GM23338 (cell line): ENCODE results near the gene FOXP4. TPM values are rescaled to one million over a fixed set of nuclear protein-coding genes. Genes with fewer than 3 reads are reported as not detected.
A peak's percentile ranks its signal among the peaks of the same experiment; 100 is the strongest.

ENCODE experiments used
- ATAC-seq: fragments of 200-7000 bp; cut with Tn5 transposase; 3 replicates; pipeline ENCODE4 v1.9.1; 2020
- DNase-seq: peaks from one replicate; pipeline ENCODE4 v3.0.0-alpha.2; 2015; ENCODE audit warnings: low spot score
- H2AFZ ChIP-seq: fragments of 200-600 bp; sonication (generic); 2 replicates; pipeline ENCODE4 v1.8.0; 2016; ENCODE audit warnings: antibody characterized with exemption, mild to moderate bottlenecking, moderate library complexity
- H3F3A ChIP-seq: fragments of 200-600 bp; sonication (generic); replicated peaks from 2 replicates; pipeline ENCODE4 v1.8.0; 2017; ENCODE audit warnings: antibody characterized with exemption, mixed run types, low read depth
- H3K27ac ChIP-seq: fragments of 200-600 bp; sonication (generic); 2 replicates; pipeline ENCODE4 v1.6.1; 2016; ENCODE audit warnings: low read depth
- H3K27me3 ChIP-seq: fragments of 200-600 bp; sonication (generic); 2 replicates; pipeline ENCODE4 v1.8.0; 2016; ENCODE audit warnings: mild to moderate bottlenecking, mixed run types, moderate library complexity; ENCODE audit not compliant: insufficient read depth
- H3K36me3 ChIP-seq: fragments of 200-600 bp; sonication (generic); 2 replicates; pipeline ENCODE4 v1.8.0; 2016; ENCODE audit warnings: mild to moderate bottlenecking; ENCODE audit not compliant: insufficient read depth
- H3K4me1 ChIP-seq: fragments of 200-600 bp; sonication (generic); 2 replicates; pipeline ENCODE4 v1.8.0; 2016; ENCODE audit warnings: mild to moderate bottlenecking, moderate library complexity; ENCODE audit not compliant: insufficient read depth
- H3K4me2 ChIP-seq: fragments of 200-600 bp; sonication (generic); 2 replicates; pipeline ENCODE4 v1.7.1; 2017; ENCODE audit warnings: mixed run types
- H3K4me3 ChIP-seq: fragments of 200-600 bp; sonication (generic); 2 replicates; pipeline ENCODE4 v1.6.1; 2016; ENCODE audit warnings: mixed run types
- H3K79me2 ChIP-seq: fragments of 200-600 bp; sonication (generic); replicated peaks from 2 replicates; pipeline ENCODE4 v1.8.0; 2017; ENCODE audit warnings: mild to moderate bottlenecking; ENCODE audit not compliant: insufficient read depth
- H3K9me2 ChIP-seq: fragments of 200-600 bp; sonication (generic); 2 replicates; pipeline ENCODE4 v1.8.0; 2017; ENCODE audit not compliant: insufficient read depth
- H4K20me1 ChIP-seq: fragments of 200-600 bp; sonication (generic); replicated peaks from 2 replicates; pipeline ENCODE4 v1.8.0; 2017; ENCODE audit warnings: mild to moderate bottlenecking; ENCODE audit not compliant: insufficient read depth
- H3K27ac Mint-ChIP-seq: 2 replicates; pipeline ENCODE4 v1.8.0; 2020; ENCODE audit warnings: inconsistent platforms, mild to moderate bottlenecking, moderate library complexity, mixed read lengths
- H3K27me3 Mint-ChIP-seq: 3 replicates; pipeline ENCODE4 v1.8.0; 2022; ENCODE audit warnings: low read depth, mild to moderate bottlenecking, moderate library complexity, mixed read lengths, inconsistent platforms; ENCODE audit not compliant: insufficient read depth, poor library complexity
- H3K36me3 Mint-ChIP-seq: 3 replicates; pipeline ENCODE4 v1.8.0; 2021; ENCODE audit warnings: low read depth, mild to moderate bottlenecking, inconsistent platforms, moderate library complexity, mixed read lengths
- H3K4me1 Mint-ChIP-seq: 3 replicates; pipeline ENCODE4 v1.8.0; 2020; ENCODE audit warnings: mild to moderate bottlenecking, inconsistent platforms, mixed read lengths
- H3K4me3 Mint-ChIP-seq: 3 replicates; pipeline ENCODE4 v1.8.0; 2021; ENCODE audit warnings: moderate library complexity, mild to moderate bottlenecking, inconsistent platforms, mixed read lengths
- H3K9me3 Mint-ChIP-seq: 3 replicates; pipeline ENCODE4 v1.8.0; 2020; ENCODE audit warnings: moderate library complexity, mild to moderate bottlenecking, inconsistent platforms, mixed read lengths
- CTCF ChIP-seq, 2 experiments: fragments of 200-600 bp in 1 of 2; sonication (generic) in 1 of 2; conservative IDR thresholded peaks; 2 replicates each; pipeline versions ENCODE4 v1.5.1 to v1.6.1; 2016 to 2017; ENCODE audit warnings: antibody characterized with exemption in 2 of 2, low read depth in 2 of 2, mild to moderate bottlenecking in 2 of 2, moderate library complexity in 1 of 2
- polyA plus RNA-seq: library from polyadenylated mRNA; unstranded; fragments of >200 nt; fragmentation: Nextera tagmentation; extraction: Ambion mirVana; gene quantifications from 2 replicates; pipeline ENCODE4 v1.2.1, GENCODE V29; 2016
- total RNA-seq: library from RNA; depleted of rRNA; stranded (reverse); fragments of >200 nt; shearing (Covaris generic); gene quantifications from 2 replicates; pipeline ENCODE4 v1.2.3, GENCODE V29; 2014
- TF ChIP-seq, protein P1 (sequence below): fragments of 250-450 bp; sonication (Bioruptor Pico); IDR thresholded peaks from 2 replicates; pipeline ENCODE4 v1.5.0; 2020; ENCODE audit warnings: mild to moderate bottlenecking, moderate library complexity

Gene FOXP4
- total and polyA plus RNA-seq, 2 experiments from 2014 or later = 5.1 to 13.5 TPM

DNA sequence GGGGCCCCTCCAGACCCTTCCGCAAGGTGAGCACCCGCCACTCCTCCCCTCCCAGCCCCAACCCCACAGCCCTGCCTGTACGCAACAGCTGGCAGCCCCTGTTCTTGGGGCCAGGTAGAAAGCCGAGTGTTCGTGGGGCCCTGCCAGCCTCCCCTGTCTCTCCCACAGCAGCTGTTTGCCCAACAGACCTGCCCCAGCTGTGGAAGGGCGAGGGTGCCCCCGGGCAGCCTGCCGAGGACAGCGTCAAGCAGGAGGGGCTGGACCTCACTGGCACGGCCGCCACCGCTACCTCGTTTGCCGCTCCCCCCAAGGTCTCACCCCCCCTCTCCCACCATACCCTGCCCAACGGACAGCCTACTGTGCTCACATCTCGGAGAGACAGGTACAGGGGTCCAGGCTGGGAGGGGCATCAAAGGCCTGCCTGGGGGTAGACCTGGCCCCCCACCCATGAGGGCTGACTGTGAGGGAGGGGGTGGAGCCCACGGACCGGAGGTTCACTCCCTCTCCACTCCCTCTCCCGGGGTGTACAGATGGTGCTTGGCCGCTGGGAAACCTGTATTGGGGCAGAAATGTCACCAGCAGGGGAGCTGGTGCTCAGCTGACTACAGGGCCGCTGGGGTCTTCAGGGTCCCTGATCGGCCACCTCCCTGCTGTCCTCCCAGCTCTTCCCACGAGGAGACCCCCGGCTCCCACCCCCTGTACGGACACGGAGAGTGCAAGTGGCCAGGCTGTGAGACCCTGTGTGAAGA, 41.1 kb downstream of the FOXP4 start:
- Histone ChIP-seq H3K27me3 (peaks cover 4% of the 10 kb centered on the region; the same call in 1 of the 2 replicates), H3K27ac (no peak overlapping the region), H3K79me2 (no peaks in the 10 kb centered on the region), H3K4me3 (no peak overlapping the region), H3K9me2 (no peaks in the 10 kb centered on the region), H2AFZ (no peak overlapping the region), H3F3A (0 out of 2 replicates have a peak, but pooled peaks cover 9% of the 10 kb centered on the region), H3K4me1 (peaks cover 34% of the 10 kb centered on the region), H3K36me3 (no peaks in the 10 kb centered on the region), H3K4me2 (no peak overlapping the region), H4K20me1 (no peaks in the 10 kb centered on the region)
- Mint-ChIP-seq H3K4me1 (peaks cover 71% of the 10 kb centered on the region), H3K36me3 (peaks cover 20% of the 10 kb centered on the region), H3K27me3 (peaks cover 18% of the 10 kb centered on the region), H3K9me3 (no peaks in the 10 kb centered on the region), H3K4me3 (no peak overlapping the region), H3K27ac (no peak overlapping the region)
- DNase-seq (no peak), ATAC-seq (peak; percentile 3; the same call in 1 of the 3 replicates)
- TF ChIP-seq CTCF (conservative IDR thresholded peaks at IDR 0.05; ENCODE audit: low read depth in 2 of 2) = peak in 1 of 2 experiments; percentile 20; a peak in 1 of 4 replicates
- TF ChIP-seq, protein P1, sequence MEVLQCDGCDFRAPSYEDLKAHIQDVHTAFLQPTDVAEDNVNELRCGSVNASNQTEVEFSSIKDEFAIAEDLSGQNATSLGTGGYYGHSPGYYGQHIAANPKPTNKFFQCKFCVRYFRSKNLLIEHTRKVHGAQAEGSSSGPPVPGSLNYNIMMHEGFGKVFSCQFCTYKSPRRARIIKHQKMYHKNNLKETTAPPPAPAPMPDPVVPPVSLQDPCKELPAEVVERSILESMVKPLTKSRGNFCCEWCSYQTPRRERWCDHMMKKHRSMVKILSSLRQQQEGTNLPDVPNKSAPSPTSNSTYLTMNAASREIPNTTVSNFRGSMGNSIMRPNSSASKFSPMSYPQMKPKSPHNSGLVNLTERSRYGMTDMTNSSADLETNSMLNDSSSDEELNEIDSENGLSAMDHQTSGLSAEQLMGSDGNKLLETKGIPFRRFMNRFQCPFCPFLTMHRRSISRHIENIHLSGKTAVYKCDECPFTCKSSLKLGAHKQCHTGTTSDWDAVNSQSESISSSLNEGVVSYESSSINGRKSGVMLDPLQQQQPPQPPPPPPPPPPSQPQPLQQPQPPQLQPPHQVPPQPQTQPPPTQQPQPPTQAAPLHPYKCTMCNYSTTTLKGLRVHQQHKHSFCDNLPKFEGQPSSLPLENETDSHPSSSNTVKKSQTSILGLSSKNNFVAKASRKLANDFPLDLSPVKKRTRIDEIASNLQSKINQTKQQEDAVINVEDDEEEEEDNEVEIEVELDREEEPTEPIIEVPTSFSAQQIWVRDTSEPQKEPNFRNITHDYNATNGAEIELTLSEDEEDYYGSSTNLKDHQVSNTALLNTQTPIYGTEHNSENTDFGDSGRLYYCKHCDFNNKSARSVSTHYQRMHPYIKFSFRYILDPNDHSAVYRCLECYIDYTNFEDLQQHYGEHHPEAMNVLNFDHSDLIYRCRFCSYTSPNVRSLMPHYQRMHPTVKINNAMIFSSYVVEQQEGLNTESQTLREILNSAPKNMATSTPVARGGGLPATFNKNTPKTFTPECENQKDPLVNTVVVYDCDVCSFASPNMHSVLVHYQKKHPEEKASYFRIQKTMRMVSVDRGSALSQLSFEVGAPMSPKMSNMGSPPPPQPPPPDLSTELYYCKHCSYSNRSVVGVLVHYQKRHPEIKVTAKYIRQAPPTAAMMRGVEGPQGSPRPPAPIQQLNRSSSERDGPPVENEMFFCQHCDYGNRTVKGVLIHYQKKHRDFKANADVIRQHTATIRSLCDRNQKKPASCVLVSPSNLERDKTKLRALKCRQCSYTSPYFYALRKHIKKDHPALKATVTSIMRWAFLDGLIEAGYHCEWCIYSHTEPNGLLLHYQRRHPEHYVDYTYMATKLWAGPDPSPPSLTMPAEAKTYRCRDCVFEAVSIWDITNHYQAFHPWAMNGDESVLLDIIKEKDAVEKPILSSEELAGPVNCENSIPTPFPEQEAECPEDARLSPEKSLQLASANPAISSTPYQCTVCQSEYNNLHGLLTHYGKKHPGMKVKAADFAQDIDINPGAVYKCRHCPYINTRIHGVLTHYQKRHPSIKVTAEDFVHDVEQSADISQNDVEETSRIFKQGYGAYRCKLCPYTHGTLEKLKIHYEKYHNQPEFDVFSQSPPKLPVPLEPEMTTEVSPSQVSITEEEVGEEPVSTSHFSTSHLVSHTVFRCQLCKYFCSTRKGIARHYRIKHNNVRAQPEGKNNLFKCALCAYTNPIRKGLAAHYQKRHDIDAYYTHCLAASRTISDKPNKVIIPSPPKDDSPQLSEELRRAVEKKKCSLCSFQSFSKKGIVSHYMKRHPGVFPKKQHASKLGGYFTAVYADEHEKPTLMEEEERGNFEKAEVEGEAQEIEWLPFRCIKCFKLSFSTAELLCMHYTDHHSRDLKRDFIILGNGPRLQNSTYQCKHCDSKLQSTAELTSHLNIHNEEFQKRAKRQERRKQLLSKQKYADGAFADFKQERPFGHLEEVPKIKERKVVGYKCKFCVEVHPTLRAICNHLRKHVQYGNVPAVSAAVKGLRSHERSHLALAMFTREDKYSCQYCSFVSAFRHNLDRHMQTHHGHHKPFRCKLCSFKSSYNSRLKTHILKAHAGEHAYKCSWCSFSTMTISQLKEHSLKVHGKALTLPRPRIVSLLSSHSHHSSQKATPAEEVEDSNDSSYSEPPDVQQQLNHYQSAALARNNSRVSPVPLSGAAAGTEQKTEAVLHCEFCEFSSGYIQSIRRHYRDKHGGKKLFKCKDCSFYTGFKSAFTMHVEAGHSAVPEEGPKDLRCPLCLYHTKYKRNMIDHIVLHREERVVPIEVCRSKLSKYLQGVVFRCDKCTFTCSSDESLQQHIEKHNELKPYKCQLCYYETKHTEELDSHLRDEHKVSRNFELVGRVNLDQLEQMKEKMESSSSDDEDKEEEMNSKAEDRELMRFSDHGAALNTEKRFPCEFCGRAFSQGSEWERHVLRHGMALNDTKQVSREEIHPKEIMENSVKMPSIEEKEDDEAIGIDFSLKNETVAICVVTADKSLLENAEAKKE = no peak
